A673 (cell line): ENCODE data around the gene SULT1A2. TPM values are rescaled to one million over a fixed set of nuclear protein-coding genes. Genes with fewer than 3 reads are reported as not detected.

Experiments
- BruUV-seq: library from RNA; stranded (reverse); fragments of 400-500 nt; replicated peaks from 2 replicates; lab custom pipeline; 2021; lab: Mats Ljungman, UMichigan
- CTCF ChIA-PET: fragments of 300-600 bp; sonication (Branson Sonifier 250); formaldehyde crosslinking; loops from one replicate; lab custom pipeline; 2022; ENCODE audit warnings: antibody characterized with exemption; lab: Charles Lee
- POLR2A ChIA-PET: fragments of 300-600 bp; sonication (Branson Sonifier 250); formaldehyde crosslinking; loops from one replicate; lab custom pipeline; 2022; ENCODE audit warnings: antibody characterized with exemption; ENCODE audit not compliant: low non-redundant PET; lab: Charles Lee
- DNase-seq: peaks from one replicate; pipeline ENCODE4 v3.0.0-alpha.2; 2015; ENCODE audit warnings: low spot score
- H3K27ac ChIP-seq: fragments of 200-600 bp; sonication (generic); 2 replicates; pipeline ENCODE4 v1.5.1; 2016; ENCODE audit warnings: mixed run types, low read depth, mild to moderate bottlenecking, mixed read lengths, antibody characterized with exemption, low read length; ENCODE audit not compliant: poor library complexity, severe bottlenecking
- H3K27me3 ChIP-seq: fragments of 200-600 bp; sonication (generic); replicated peaks from 2 replicates; pipeline ENCODE4 v1.6.1; 2017; ENCODE audit warnings: mixed run types, low read depth, mild to moderate bottlenecking, mixed read lengths, antibody characterized with exemption, low read length; ENCODE audit not compliant: insufficient read depth, poor library complexity
- H3K36me3 ChIP-seq: fragments of 200-600 bp; sonication (generic); 2 replicates; pipeline ENCODE4 v1.6.1; 2016; ENCODE audit warnings: mixed run types, mild to moderate bottlenecking, mixed read lengths, antibody characterized with exemption, low read length; ENCODE audit not compliant: insufficient read depth, poor library complexity, severe bottlenecking
- H3K4me1 ChIP-seq: fragments of 200-600 bp; sonication (generic); 2 replicates; pipeline ENCODE4 v1.6.1; 2017; ENCODE audit warnings: mixed run types, mild to moderate bottlenecking, mixed read lengths, antibody characterized with exemption, low read length; ENCODE audit not compliant: insufficient read depth, poor library complexity, severe bottlenecking
- H3K4me3 ChIP-seq: fragments of 200-600 bp; sonication (generic); 2 replicates; pipeline ENCODE4 v1.5.1; 2016; ENCODE audit warnings: low read depth, mixed run types, mild to moderate bottlenecking, mixed read lengths, low read length; ENCODE audit not compliant: poor library complexity, severe bottlenecking
- H3K9me3 ChIP-seq: fragments of 200-600 bp; sonication (generic); 2 replicates; pipeline ENCODE4 v1.6.1; 2016; ENCODE audit warnings: mixed run types, low read depth, mild to moderate bottlenecking, mixed read lengths, antibody characterized with exemption, low read length; ENCODE audit not compliant: poor library complexity, severe bottlenecking
- CTCF ChIP-seq: fragments of 300-800, 200-600 bp; sonication (generic); conservative IDR thresholded peaks from 2 replicates; pipeline ENCODE4 v1.5.1; 2017; ENCODE audit warnings: low read depth, mild to moderate bottlenecking, antibody characterized with exemption, low read length, moderate library complexity, mixed read lengths
- EZH2 ChIP-seq: fragments of 200-600 bp; sonication (generic); IDR thresholded peaks from 2 replicates; pipeline ENCODE4 v1.6.1; 2017; ENCODE audit warnings: borderline replicate concordance, low read depth, mild to moderate bottlenecking, mixed read lengths, antibody characterized with exemption, low read length; ENCODE audit not compliant: poor library complexity, severe bottlenecking
- intact Hi-C: fragments of 100-400 bp; cut with micrococcal nuclease; formaldehyde crosslinking; loops from one replicate; pipeline ENCODE4 v1.10.0; 2022; ENCODE audit not compliant: unreplicated experiment
- total RNA-seq: library from RNA; stranded (reverse); gene quantifications from 2 replicates; pipeline ENCODE4 v1.2.3, GENCODE V29; 2021

SULT1A2 gene
- total RNA-seq, 1 experiment from 2014 or later = 1.6 TPM

DNA sequence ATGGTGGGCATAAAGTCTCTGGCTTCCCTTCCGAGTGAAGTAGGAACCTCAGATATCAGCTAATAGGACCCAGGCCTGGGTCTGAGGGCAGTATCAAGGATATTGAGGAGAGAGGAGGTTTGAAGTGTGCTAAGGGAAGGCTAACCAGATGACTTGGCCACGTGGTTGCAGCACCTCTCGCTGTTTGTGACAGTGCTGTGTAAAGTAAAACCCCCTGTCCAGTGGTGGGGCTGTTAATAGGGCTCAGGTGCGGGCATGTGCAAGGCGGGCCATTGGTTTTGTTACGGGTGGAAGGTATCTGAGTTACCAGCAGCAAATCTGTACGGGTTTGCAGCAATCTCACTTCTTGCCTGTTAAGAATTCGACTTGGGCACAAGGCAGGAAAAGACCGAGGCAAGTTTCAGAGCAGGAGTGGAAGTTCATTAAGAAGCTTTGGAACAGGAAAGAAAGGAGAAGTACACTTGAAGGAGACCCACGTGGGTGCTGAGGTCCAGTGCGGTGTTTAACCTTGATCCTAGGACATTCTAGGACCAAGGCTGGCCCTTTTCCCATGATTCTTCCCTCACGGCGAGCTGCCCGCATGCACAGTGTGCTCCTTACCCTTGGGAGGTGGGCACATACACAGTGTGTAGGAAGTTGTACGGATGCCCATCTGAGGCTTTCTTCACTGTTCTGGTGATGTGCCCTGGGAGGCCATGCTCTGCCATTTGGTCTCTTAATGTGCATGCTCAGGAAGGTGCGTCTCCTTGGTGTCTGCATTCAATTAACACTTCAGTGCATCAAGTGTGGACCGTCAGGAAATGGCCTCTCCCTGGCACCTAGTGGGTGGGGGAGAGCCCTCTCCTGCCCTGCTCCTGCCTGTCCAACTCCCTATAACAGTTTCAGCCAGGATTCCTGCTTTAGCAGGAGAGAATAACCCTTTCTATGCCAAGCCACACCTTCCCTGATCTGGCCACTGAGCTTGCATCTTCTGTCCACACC, 22.8 kb downstream of the SULT1A2 start:
- no TSS peak for BruUV-seq
- intact Hi-C loops = no loop called here
- POLR2A ChIA-PET = no interaction called here

DNA sequence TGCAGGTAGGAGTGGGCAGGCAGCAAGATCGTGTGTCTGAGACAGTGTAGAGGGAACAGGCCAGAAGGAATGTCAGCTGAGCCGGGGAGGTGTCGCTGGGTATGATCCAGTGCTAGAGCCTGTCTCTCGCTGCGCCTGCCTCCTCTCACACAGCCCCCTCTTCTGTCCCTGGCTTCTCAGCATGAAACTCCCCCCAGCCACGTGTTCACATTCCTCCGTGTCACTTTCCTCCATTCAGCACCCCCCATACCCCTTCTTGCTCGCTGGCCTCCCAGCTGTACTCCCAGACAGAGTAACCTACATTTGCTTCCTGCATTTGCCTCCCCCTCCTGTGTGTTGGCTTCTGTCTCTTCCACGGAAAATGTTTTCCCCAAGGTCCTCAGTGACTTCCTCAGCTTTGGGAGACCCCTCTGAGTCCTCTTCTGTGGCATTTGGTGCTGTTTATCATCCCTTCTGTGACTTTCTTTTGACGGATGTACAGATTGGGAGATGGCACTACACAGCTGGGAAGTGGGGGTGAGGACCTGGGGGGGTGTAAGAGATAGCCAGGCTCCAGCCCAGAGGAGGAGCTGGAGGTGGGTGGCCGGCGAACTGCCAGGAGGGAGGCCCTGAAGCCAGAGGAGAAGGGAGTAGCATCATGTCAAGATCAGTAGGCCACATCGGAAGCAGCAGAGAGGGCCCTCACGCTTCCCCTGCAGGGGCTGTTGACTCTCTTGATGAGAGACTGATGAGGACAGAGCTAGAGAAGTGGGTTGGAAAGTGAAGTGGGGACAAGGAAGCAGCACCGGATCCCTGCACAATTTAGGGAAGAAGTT, 23.9 kb downstream of the SULT1A2 start:
- CTCF ChIA-PET = no interaction called here
- TF ChIP-seq EZH2 = no peak
- no peak for TF ChIP-seq CTCF
- POLR2A ChIA-PET = interaction anchor here (0.6 kb wide), 1 partner anchor 24 kb away, joined by 3 read pairs; no protein-coding TSS in a partner anchor
- Histone ChIP-seq H3K4me3 (no peak overlapping the region), H3K27me3 (no peaks in the 10 kb centered on the region), H3K4me1 (no peaks in the 10 kb centered on the region), H3K9me3 (no peaks in the 10 kb centered on the region), H3K27ac (no peak overlapping the region), H3K36me3 (no peaks in the 10 kb centered on the region)
- no peak for DNase-seq
- intact Hi-C loops = no loop called here
- no TSS peak for BruUV-seq

More for the DNA sequence above, 22.8 kb downstream of the SULT1A2 start:
- no peaks in the 10 kb centered on the region for H3K4me1 ChIP-seq
- no peaks in the 10 kb centered on the region for H3K36me3 ChIP-seq
- H3K9me3 ChIP-seq = no peaks in the 10 kb centered on the region
- TF ChIP-seq EZH2 (no peak), CTCF (no peak)
- no peak for DNase-seq
- CTCF ChIA-PET = no interaction called here
- H3K4me3 ChIP-seq = no peak overlapping the region
- no peaks in the 10 kb centered on the region for H3K27me3 ChIP-seq
- H3K27ac ChIP-seq = no peak overlapping the region

DNA sequence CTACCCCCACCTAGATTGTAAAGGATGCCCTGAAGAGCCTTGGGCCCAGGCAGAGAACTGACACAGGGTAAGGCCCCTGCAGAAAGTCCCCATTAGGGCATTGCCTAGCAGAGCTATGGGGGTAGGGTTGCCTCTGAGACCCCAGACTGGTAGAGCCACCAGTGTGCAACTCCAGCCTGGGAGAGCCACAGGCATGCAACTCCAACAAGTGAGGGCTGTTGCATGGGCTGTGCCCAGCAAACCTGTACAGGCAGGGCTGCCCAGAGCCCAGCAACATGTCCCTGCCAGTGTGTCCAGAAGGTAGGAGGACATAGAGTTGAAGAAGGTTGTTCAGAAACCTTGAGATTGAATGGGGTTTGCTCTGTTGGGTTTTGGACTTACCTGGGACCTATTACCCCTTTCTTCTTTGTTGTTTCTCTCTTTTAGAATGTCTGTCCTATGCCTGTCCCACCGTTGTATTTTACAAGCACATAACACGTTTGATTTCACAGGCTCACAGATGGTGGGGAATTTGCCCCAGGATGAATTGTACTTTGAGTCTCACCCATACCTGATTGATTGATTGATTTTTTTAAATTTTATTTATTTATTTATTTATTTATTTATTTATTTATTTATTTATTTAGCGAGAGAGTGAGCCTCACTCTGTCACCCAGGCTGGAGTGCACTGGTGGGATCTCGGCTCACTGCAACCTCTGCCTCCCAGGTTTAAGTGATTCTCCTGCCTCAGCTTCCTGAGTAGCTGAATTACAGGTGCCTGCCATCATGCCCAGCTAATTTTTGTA, 26.7 kb downstream of the SULT1A2 start:
- BruUV-seq = no TSS peak
- Histone ChIP-seq H3K27me3 (no peaks in the 10 kb centered on the region), H3K4me1 (no peaks in the 10 kb centered on the region), H3K4me3 (no peak overlapping the region), H3K36me3 (peaks cover 2% of the 10 kb centered on the region), H3K9me3 (peaks cover 8% of the 10 kb centered on the region), H3K27ac (no peak overlapping the region)
- intact Hi-C loops = no loop called here
- POLR2A ChIA-PET = no interaction called here
- CTCF ChIA-PET = no interaction called here
- DNase-seq = no peak
- TF ChIP-seq CTCF (no peak), EZH2 (no peak)
